SK-N-SH treated with all-trans-retinoic acid at 6 μM for 48 hours (cell line): ENCODE results near the gene NUMBL.

Experiments
- CSDC2 ChIP-seq: fragments of 250-450 bp; sonication (Bioruptor Pico); IDR thresholded peaks from 2 replicates; pipeline ENCODE4 v1.5.0; 2020; ENCODE audit warnings: mild to moderate bottlenecking, moderate library complexity
- ZFP30 ChIP-seq: fragments of 450-650 bp; formaldehyde crosslinking; IDR thresholded peaks from 2 replicates; pipeline ENCODE4 v1.5.0; 2022; ENCODE audit warnings: mild to moderate bottlenecking, moderate library complexity
- ZNF70 ChIP-seq: fragments of 450-650 bp; formaldehyde crosslinking; IDR thresholded peaks from 2 replicates; pipeline ENCODE4 v1.5.0; 2020; ENCODE audit warnings: mild to moderate bottlenecking, moderate library complexity
- ZNF8 ChIP-seq: fragments of 450-650 bp; formaldehyde crosslinking; IDR thresholded peaks from 2 replicates; pipeline ENCODE4 v1.5.0; 2020; ENCODE audit warnings: mild to moderate bottlenecking, moderate library complexity
- TF ChIP-seq, protein P1 (sequence below): fragments of 250-450 bp; sonication (Bioruptor Pico); IDR thresholded peaks from 2 replicates; pipeline ENCODE4 v1.5.1; 2021; ENCODE audit warnings: mild to moderate bottlenecking, moderate library complexity

DNA sequence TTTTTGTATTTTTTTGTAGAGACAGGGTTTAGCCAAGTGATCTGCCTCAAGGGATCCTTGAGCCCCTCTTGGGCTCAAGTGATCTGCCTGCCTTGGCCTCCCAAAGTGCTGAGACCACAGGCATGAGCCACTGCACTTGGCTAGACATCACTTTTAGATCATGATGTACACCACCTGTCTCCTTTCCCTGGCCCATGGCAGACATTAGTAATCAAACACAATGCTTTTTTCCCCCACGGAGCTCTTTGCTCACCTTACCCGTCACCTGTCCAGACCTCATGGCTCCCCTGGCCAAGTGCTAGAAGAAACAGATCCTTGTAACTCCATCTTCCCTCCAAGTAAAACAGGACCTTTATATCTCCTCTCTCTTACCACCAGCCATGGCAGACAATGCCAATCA is 18.4 kb downstream of the NUMBL start:
- TF ChIP-seq ZFP30 (no peak), ZNF70 (no peak), CSDC2 (CRISPR knock-in tag) (no peak), ZNF8 (CRISPR knock-in tag) (no peak)
- TF ChIP-seq, protein P1, sequence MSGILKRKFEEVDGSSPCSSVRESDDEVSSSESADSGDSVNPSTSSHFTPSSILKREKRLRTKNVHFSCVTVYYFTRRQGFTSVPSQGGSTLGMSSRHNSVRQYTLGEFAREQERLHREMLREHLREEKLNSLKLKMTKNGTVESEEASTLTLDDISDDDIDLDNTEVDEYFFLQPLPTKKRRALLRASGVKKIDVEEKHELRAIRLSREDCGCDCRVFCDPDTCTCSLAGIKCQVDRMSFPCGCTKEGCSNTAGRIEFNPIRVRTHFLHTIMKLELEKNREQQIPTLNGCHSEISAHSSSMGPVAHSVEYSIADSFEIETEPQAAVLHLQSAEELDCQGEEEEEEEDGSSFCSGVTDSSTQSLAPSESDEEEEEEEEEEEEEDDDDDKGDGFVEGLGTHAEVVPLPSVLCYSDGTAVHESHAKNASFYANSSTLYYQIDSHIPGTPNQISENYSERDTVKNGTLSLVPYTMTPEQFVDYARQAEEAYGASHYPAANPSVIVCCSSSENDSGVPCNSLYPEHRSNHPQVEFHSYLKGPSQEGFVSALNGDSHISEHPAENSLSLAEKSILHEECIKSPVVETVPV (CRISPR knock-in tag) = no peak
